ENCODE data around the gene HIRIP3.

Gene HIRIP3

GRCh38 chr16:29972500-29972899 is 22.9 kb downstream of the HIRIP3 start:
- no peak overlapping the region for H3K23ac ChIP-seq (ENCODE audit: low read length)
- H2BK12ac ChIP-seq (ENCODE audit: low read length) = no peak overlapping the region
- H2AK5ac ChIP-seq (ENCODE audit: low read length) = no peak overlapping the region
- no peak overlapping the region for H4K8ac ChIP-seq (ENCODE audit: low read depth, low read length)
- no peak overlapping the region for H4K91ac ChIP-seq (ENCODE audit: low read depth, low read length)
- no peak for DNase-seq
- H3K4me2 ChIP-seq (ENCODE audit: low read length) = no peak overlapping the region
- H3K27ac ChIP-seq (ENCODE audit: low read depth, low read length) = no peak overlapping the region
- no peak overlapping the region for H2BK5ac ChIP-seq (ENCODE audit: low read depth, low read length, poor library complexity)
- no peaks in the 10 kb centered on the region for H3K27me3 ChIP-seq (ENCODE audit: insufficient read depth, low read length)
- no peaks in the 10 kb centered on the region for H3K9me3 ChIP-seq (ENCODE audit: insufficient read depth, low read depth, low read length)
- peaks cover 15% of the 10 kb centered on the region for H3K79me2 ChIP-seq (ENCODE audit: control insufficient read depth, insufficient read depth, low read length, poor library complexity)
- no peak overlapping the region for H3K9ac ChIP-seq (ENCODE audit: low read length)
- no peak overlapping the region for H4K12ac ChIP-seq (ENCODE audit: low read depth, low read length)
- H3K79me1 ChIP-seq (ENCODE audit: low read length) = peaks cover 10% of the 10 kb centered on the region
- H3K18ac ChIP-seq (ENCODE audit: low read length) = no peak overlapping the region
- H3K14ac ChIP-seq (ENCODE audit: low read length) = no peak overlapping the region
- no peak overlapping the region for H2AFZ ChIP-seq (ENCODE audit: insufficient read depth, low read length, poor library complexity)
- no peak overlapping the region for H2BK120ac ChIP-seq (ENCODE audit: insufficient read depth, low read length, poor library complexity)
- no peak overlapping the region for H3K4ac ChIP-seq (ENCODE audit: low read depth, low read length)
- WGBS (ENCODE audit: extremely low coverage, insufficient coverage, insufficient read length) = no CpG with 5 or more reads among the region's 1 CpG
- no peak overlapping the region for H3K4me3 ChIP-seq (ENCODE audit: low read depth, low read length)
- peaks cover 23 to 24% of the 10 kb centered on the region in 2 experiments for H3K36me3 ChIP-seq (ENCODE audit: control insufficient read depth in 1 of 2, insufficient read depth in 2 of 2, low read length in 2 of 2)
- H3K4me1 ChIP-seq (ENCODE audit: control insufficient read depth in 1 of 2, insufficient read depth in 2 of 2, low read length in 2 of 2) = peaks cover 9 to 22% of the 10 kb centered on the region in 2 experiments

DNA sequence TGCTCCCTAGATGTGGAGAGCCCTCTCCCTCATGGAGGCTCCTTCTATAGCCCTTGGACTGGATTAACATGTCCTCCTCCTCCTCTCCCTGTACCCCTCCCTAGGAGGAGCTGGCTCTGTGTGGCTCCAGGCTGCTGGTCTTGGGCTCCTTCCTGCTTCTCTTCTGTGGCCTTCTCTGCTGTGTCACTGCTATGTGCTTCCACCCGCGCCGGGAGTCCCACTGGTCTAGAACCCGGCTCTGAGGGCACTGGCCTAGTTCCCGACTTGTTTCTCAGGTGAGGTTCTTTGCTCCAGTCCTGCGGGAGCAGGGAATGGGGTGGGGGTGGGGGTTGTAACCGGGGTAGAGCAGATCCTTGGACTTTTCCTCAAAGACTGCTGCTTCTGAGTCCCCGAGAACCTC is 24.1 kb downstream of the HIRIP3 start:
- Histone ChIP-seq H3K18ac (ENCODE audit: low read length) (no peak overlapping the region), H3K79me2 (ENCODE audit: control insufficient read depth, insufficient read depth, low read length, poor library complexity) (peaks cover 15% of the 10 kb centered on the region), H2AFZ (ENCODE audit: insufficient read depth, low read length, poor library complexity) (no peak overlapping the region), H3K4me2 (ENCODE audit: low read length) (no peak overlapping the region), H2BK5ac (ENCODE audit: low read depth, low read length, poor library complexity) (no peak overlapping the region), H3K14ac (ENCODE audit: low read length) (no peak overlapping the region), H3K4ac (ENCODE audit: low read depth, low read length) (no peak overlapping the region), H3K79me1 (ENCODE audit: low read length) (peaks cover 10% of the 10 kb centered on the region), H2AK5ac (ENCODE audit: low read length) (no peak overlapping the region), H4K12ac (ENCODE audit: low read depth, low read length) (no peak overlapping the region), H3K23ac (ENCODE audit: low read length) (no peak overlapping the region), H2BK120ac (ENCODE audit: insufficient read depth, low read length, poor library complexity) (no peak overlapping the region), H3K9ac (ENCODE audit: low read length) (no peak overlapping the region), H3K4me1 (ENCODE audit: control insufficient read depth in 1 of 2, insufficient read depth in 2 of 2, low read length in 2 of 2) (peaks cover 9 to 18% of the 10 kb centered on the region in 2 experiments), H4K91ac (ENCODE audit: low read depth, low read length) (no peak overlapping the region), H3K4me3 (ENCODE audit: low read depth, low read length) (no peak overlapping the region), H3K9me3 (ENCODE audit: insufficient read depth, low read depth, low read length) (no peaks in the 10 kb centered on the region), H3K36me3 (ENCODE audit: control insufficient read depth in 1 of 2, insufficient read depth in 2 of 2, low read length in 2 of 2) (peaks cover 18 to 19% of the 10 kb centered on the region in 2 experiments), H3K27ac (ENCODE audit: low read depth, low read length) (no peak overlapping the region), H3K27me3 (ENCODE audit: insufficient read depth, low read length) (no peaks in the 10 kb centered on the region), H4K8ac (ENCODE audit: low read depth, low read length) (no peak overlapping the region), H2BK12ac (ENCODE audit: low read length) (no peak overlapping the region)
- no CpG with 5 or more reads among the region's 8 CpGs for WGBS (ENCODE audit: extremely low coverage, insufficient coverage, insufficient read length)
- DNase-seq = no peak

- Histone ChIP-seq H4K12ac (ENCODE audit: low read depth, low read length) (no peak overlapping the region), H2BK120ac (ENCODE audit: insufficient read depth, low read length, poor library complexity) (no peak overlapping the region), H4K91ac (ENCODE audit: low read depth, low read length) (no peak overlapping the region), H3K79me2 (ENCODE audit: control insufficient read depth, insufficient read depth, low read length, poor library complexity) (no peaks in the 10 kb centered on the region), H3K4me3 (ENCODE audit: low read depth, low read length) (no peak overlapping the region), H3K27ac (ENCODE audit: low read depth, low read length) (no peak overlapping the region), H4K8ac (ENCODE audit: low read depth, low read length) (no peak overlapping the region), H3K9me3 (ENCODE audit: insufficient read depth, low read depth, low read length) (no peaks in the 10 kb centered on the region), H2AFZ (ENCODE audit: insufficient read depth, low read length, poor library complexity) (no peak overlapping the region), H3K18ac (ENCODE audit: low read length) (no peak overlapping the region), H2AK5ac (ENCODE audit: low read length) (no peak overlapping the region), H3K36me3 (ENCODE audit: control insufficient read depth in 1 of 2, insufficient read depth in 2 of 2, low read length in 2 of 2) (peaks cover 19 to 20% of the 10 kb centered on the region in 2 experiments), H3K4ac (ENCODE audit: low read depth, low read length) (no peak overlapping the region), H3K9ac (ENCODE audit: low read length) (no peak overlapping the region), H3K27me3 (ENCODE audit: insufficient read depth, low read length) (no peaks in the 10 kb centered on the region), H2BK5ac (ENCODE audit: low read depth, low read length, poor library complexity) (no peak overlapping the region), H3K14ac (ENCODE audit: low read length) (no peak overlapping the region), H3K4me2 (ENCODE audit: low read length) (no peak overlapping the region), H3K23ac (ENCODE audit: low read length) (no peak overlapping the region), H3K79me1 (ENCODE audit: low read length) (no peaks in the 10 kb centered on the region), H3K4me1 (ENCODE audit: control insufficient read depth in 1 of 2, insufficient read depth in 2 of 2, low read length in 2 of 2) (peaks cover 0 to 1% of the 10 kb centered on the region in 2 experiments), H2BK12ac (ENCODE audit: low read length) (no peak overlapping the region)
- WGBS (ENCODE audit: extremely low coverage, insufficient coverage, insufficient read length) = no CpG with 5 or more reads among the region's 4 CpGs
- DNase-seq = no peak
Measured at GRCh38 chr16:29968205-29968604, 27.2 kb downstream of the HIRIP3 start.

DNA sequence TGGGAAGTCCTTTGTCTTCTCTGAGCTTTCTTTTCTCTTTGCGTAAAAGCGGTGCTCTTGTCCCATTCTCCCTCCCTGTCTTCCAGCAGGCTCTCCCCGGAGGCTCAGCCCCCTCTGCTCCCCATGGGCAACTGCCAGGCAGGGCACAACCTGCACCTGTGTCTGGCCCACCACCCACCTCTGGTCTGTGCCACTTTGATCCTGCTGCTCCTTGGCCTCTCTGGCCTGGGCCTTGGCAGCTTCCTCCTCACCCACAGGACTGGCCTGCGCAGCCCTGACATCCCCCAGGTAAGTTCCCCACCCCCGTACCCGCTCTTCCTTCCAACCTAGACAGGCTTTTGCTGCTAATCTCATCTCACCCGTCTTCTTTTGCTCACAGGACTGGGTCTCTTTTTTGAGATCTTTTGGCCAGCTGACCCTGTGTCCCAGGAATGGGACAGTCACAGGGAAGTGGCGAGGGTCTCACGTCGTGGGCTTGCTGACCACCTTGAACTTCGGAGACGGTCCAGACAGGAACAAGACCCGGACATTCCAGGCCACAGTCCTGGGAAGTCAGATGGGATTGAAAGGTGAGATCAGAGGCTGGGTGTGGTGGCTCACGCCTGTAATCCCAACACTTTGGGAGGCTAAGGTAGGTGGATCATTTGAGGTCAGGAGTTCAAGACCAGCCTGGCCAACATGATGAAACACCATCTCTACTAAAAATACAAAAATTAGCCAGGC is 32.2 kb downstream of the HIRIP3 start:
- Histone ChIP-seq H3K18ac (ENCODE audit: low read length) (peak overlapping the region; percentile 43), H4K91ac (ENCODE audit: low read depth, low read length) (peak overlapping the region; percentile 85), H3K23ac (ENCODE audit: low read length) (no peak overlapping the region), H4K12ac (ENCODE audit: low read depth, low read length) (peak overlapping the region; percentile 80), H3K4me1 (ENCODE audit: control insufficient read depth in 1 of 2, insufficient read depth in 2 of 2, low read length in 2 of 2) (peaks cover 3 to 8% of the 10 kb centered on the region in 2 experiments), H3K79me1 (ENCODE audit: low read length) (peaks cover 15% of the 10 kb centered on the region), H2BK5ac (ENCODE audit: low read depth, low read length, poor library complexity) (no peak overlapping the region), H3K4ac (ENCODE audit: low read depth, low read length) (peak overlapping the region; percentile 21), H2BK12ac (ENCODE audit: low read length) (peak overlapping the region; percentile 68), H3K27me3 (ENCODE audit: insufficient read depth, low read length) (no peaks in the 10 kb centered on the region), H2AK5ac (ENCODE audit: low read length) (peak overlapping the region; percentile 94), H2BK120ac (ENCODE audit: insufficient read depth, low read length, poor library complexity) (no peak overlapping the region), H3K27ac (ENCODE audit: low read depth, low read length) (no peak overlapping the region), H3K4me3 (ENCODE audit: low read depth, low read length) (no peak overlapping the region), H2AFZ (ENCODE audit: insufficient read depth, low read length, poor library complexity) (no peak overlapping the region), H3K9ac (ENCODE audit: low read length) (no peak overlapping the region), H3K9me3 (ENCODE audit: insufficient read depth, low read depth, low read length) (no peaks in the 10 kb centered on the region), H4K8ac (ENCODE audit: low read depth, low read length) (peak overlapping the region; percentile 83), H3K4me2 (ENCODE audit: low read length) (no peak overlapping the region), H3K79me2 (ENCODE audit: control insufficient read depth, insufficient read depth, low read length, poor library complexity) (peaks cover 6% of the 10 kb centered on the region), H3K14ac (ENCODE audit: low read length) (peak overlapping the region; percentile 47), H3K36me3 (ENCODE audit: control insufficient read depth in 1 of 2, insufficient read depth in 2 of 2, low read length in 2 of 2) (peaks cover 4 to 6% of the 10 kb centered on the region in 2 experiments)
- no CpG with 5 or more reads among the region's 14 CpGs for WGBS (ENCODE audit: extremely low coverage, insufficient coverage, insufficient read length)
- DNase-seq = no peak
